SJSA1 (cell line): ENCODE results near the gene SCARB2. TPM values are rescaled to one million over a fixed set of nuclear protein-coding genes. Genes with fewer than 3 reads are reported as not detected.

Experiments used
- DNase-seq, 2 experiments: peaks; one replicate each; pipeline ENCODE4 v3.0.0-alpha.2; 2015 to 2020; ENCODE audit warnings: low spot score in 2 of 2, low read depth in 1 of 2
- H3K27ac ChIP-seq: fragments of 250-450 bp; sonication (Bioruptor Pico); 2 replicates; pipeline ENCODE4 v1.5.1; 2020; ENCODE audit warnings: mild to moderate bottlenecking, moderate library complexity
- H3K27me3 ChIP-seq: fragments of 250-450 bp; sonication (Bioruptor Pico); replicated peaks from 2 replicates; pipeline ENCODE4 v1.5.1; 2020; ENCODE audit warnings: mild to moderate bottlenecking, moderate library complexity
- H3K36me3 ChIP-seq: fragments of 250-450 bp; sonication (Bioruptor Pico); 2 replicates; pipeline ENCODE4 v1.5.1; 2020; ENCODE audit warnings: mild to moderate bottlenecking
- H3K4me1 ChIP-seq: fragments of 250-450 bp; sonication (Bioruptor Pico); replicated peaks from 2 replicates; pipeline ENCODE4 v1.6.1; 2021; ENCODE audit warnings: mild to moderate bottlenecking
- H3K4me3 ChIP-seq: fragments of 250-450 bp; sonication (Bioruptor Pico); 2 replicates; pipeline ENCODE4 v1.5.1; 2020; ENCODE audit warnings: mild to moderate bottlenecking
- H3K9me3 ChIP-seq: fragments of 250-450 bp; sonication (Bioruptor Pico); replicated peaks from 2 replicates; pipeline ENCODE4 v1.5.1; 2020; ENCODE audit warnings: mild to moderate bottlenecking
- total RNA-seq: library from RNA; depleted of rRNA; stranded (reverse); fragments of >200 nt; shearing (Covaris generic); gene quantifications from 2 replicates; pipeline ENCODE4 v1.2.3, GENCODE V29; 2014

SCARB2 gene
- total RNA-seq, 1 experiment from 2014 or later, result 145 TPM

DNA sequence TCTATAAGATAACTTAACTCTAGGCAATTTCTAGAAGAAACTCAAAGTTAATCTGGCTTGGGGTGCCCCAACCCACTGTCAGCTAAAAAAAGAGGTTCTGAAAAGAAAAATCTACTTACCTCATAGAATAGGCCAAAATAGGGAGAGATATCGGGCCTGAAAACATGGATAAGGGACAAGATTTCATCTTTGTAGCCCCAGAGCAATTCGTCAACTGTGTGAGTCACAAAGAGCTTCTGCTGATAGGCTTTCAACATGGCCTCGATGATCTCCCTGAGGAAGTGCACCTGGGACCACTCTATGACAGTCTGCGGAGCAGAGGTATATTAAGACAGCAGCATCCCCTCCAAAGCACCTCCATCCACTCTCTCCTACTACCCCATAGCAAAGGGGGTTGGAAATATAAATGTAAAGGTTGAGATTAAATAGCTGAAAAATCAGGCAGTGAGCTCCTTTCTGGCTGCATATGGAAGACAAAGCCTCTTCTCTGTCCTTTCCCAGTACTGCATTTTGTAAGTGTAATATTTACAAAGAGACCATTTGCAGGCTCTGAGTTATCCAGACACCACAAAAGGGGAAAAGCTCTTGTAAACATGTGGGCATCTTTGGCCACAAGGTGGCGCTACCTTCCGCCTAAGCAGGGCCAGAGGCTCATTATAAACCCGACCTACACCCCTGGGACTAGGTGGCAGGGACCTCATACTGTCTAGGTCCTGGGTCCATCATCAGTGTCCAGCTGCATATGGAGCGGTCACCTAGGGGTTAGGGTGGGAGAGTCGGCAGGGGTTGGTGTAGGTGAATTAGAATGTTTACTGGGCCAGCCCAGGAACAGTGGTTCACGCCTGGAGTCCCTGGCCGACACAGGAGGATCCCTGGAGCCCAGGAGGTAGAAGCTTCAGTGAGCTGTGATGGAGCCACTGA is 34.0 kb downstream of the SCARB2 start:
- Histone ChIP-seq H3K9me3 (no peaks in the 10 kb centered on the region), H3K27ac (no peak overlapping the region), H3K4me1 (no peaks in the 10 kb centered on the region), H3K36me3 (peaks cover 27% of the 10 kb centered on the region), H3K27me3 (no peaks in the 10 kb centered on the region), H3K4me3 (no peak overlapping the region)
- DNase-seq, result peak; percentile 58 to 83

DNA sequence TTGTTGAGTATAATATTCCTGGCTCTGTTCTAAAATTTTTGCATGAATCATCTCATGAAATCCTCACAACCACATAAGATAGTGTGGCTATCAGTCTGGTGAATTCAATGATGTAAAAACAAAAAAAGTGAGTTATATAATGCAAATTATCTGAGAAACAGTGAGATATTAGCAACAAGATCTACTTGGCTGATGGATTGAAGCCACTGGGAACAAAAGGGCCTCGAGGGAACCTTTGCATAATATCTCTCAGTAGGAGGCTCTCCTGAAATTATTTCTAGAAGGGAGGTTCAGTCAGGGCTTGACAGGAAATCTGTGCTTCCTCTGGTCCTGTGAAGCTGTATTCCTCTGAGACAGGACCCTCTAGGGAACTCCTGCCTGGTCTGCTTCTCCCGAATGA is 35.3 kb downstream of the SCARB2 start:
- no peaks in the 10 kb centered on the region for H3K27me3 ChIP-seq
- no peaks in the 10 kb centered on the region for H3K4me1 ChIP-seq
- H3K36me3 ChIP-seq, result peaks cover 36% of the 10 kb centered on the region
- H3K9me3 ChIP-seq, result no peaks in the 10 kb centered on the region
- DNase-seq, result no peak
- no peak overlapping the region for H3K4me3 ChIP-seq
- H3K27ac ChIP-seq, result no peak overlapping the region

GRCh38 chr4:76177709-76178108 is 35.9 kb downstream of the SCARB2 start:
- Histone ChIP-seq H3K4me1 (no peaks in the 10 kb centered on the region), H3K9me3 (no peaks in the 10 kb centered on the region), H3K27me3 (no peaks in the 10 kb centered on the region), H3K27ac (no peak overlapping the region), H3K4me3 (no peak overlapping the region), H3K36me3 (peaks cover 36% of the 10 kb centered on the region)
- DNase-seq, result no peak

- Histone ChIP-seq H3K36me3 (peaks cover 42% of the 10 kb centered on the region), H3K4me1 (no peaks in the 10 kb centered on the region), H3K9me3 (no peaks in the 10 kb centered on the region), H3K27me3 (no peaks in the 10 kb centered on the region), H3K4me3 (no peak overlapping the region), H3K27ac (no peak overlapping the region)
- no peak for DNase-seq
Measured at GRCh38 chr4:76175336-76175735, 38.3 kb downstream of the SCARB2 start.

DNA sequence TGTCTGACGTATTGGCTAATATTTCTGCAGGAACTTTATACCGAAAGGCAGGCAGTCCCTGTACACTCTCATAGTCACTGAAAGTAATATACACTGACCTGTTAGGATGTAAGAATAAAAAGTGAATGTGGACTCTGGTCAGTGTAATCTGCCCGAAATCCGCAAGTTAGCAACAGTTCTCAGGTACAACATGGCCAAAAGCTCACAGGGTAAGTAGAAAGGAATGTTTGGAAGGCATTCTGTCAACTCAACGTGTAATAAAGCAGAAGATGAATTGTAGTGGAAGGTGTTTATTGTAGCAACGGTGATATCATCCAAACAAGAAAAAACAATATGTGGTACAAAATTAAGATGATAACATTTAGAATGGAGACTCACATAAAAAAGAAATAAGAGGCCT is 39.4 kb downstream of the SCARB2 start:
- no peak for DNase-seq
- Histone ChIP-seq H3K9me3 (no peaks in the 10 kb centered on the region), H3K4me1 (no peaks in the 10 kb centered on the region), H3K27me3 (no peaks in the 10 kb centered on the region), H3K27ac (no peak overlapping the region), H3K4me3 (no peak overlapping the region), H3K36me3 (peaks cover 43% of the 10 kb centered on the region)

DNA sequence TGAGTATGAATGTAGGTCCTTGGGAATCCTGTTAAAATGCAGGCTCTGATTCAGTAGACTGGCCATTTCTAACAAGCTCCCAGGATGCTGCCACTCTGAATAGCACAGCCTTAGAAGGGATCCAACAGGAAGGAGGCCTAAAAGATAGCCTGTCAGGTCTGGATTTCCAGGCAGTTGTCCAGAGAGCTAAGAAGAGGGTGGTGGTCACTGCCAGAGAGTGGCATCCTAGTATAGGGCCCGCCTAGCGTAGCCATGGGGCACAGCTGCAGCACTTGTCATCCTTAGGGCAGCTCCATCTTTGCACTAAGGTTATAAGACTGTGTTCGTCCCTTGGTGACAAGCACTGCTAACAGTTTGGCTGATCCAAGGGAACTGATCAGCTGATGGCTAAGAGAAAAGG is 44.9 kb downstream of the SCARB2 start:
- H3K36me3 ChIP-seq, result peaks cover 47% of the 10 kb centered on the region
- H3K27ac ChIP-seq, result no peak overlapping the region
- H3K9me3 ChIP-seq, result no peaks in the 10 kb centered on the region
- H3K27me3 ChIP-seq, result no peaks in the 10 kb centered on the region
- no peak for DNase-seq
- no peak overlapping the region for H3K4me3 ChIP-seq
- no peaks in the 10 kb centered on the region for H3K4me1 ChIP-seq

DNA sequence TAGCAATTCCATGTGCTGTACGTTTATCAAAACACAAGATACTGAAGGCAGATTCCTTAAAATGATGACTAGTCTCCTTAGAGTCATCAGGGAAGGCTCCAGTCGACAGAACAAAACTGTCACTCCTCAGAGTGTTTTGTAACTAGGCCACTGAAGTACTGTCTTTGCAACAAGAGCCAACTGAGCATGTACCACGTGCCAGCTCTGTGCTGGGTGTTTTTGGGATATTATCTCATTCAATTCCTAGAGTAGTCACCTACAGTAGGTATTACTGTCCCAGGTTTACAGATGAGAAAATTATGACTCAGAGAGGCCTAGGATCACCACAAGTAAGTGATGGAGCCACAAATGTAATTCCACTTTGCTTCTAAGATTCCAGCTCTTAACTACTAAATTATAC is 47.1 kb downstream of the SCARB2 start:
- no peaks in the 10 kb centered on the region for H3K4me1 ChIP-seq
- H3K27me3 ChIP-seq, result no peaks in the 10 kb centered on the region
- DNase-seq, result no peak
- no peak overlapping the region for H3K27ac ChIP-seq
- peaks cover 59% of the 10 kb centered on the region for H3K36me3 ChIP-seq
- H3K9me3 ChIP-seq, result no peaks in the 10 kb centered on the region
- H3K4me3 ChIP-seq, result no peak overlapping the region

- peaks cover 38% of the 10 kb centered on the region for H3K36me3 ChIP-seq
- no peaks in the 10 kb centered on the region for H3K9me3 ChIP-seq
- H3K4me3 ChIP-seq, result no peak overlapping the region
- 0 out of 2 replicates have a peak, but pooled peaks cover 3% of the 10 kb centered on the region for H3K4me1 ChIP-seq
- no peak overlapping the region for H3K27ac ChIP-seq
- no peaks in the 10 kb centered on the region for H3K27me3 ChIP-seq
- DNase-seq, result no peak
Measured at GRCh38 chr4:76160355-76160754, 53.3 kb downstream of the SCARB2 start.

DNA sequence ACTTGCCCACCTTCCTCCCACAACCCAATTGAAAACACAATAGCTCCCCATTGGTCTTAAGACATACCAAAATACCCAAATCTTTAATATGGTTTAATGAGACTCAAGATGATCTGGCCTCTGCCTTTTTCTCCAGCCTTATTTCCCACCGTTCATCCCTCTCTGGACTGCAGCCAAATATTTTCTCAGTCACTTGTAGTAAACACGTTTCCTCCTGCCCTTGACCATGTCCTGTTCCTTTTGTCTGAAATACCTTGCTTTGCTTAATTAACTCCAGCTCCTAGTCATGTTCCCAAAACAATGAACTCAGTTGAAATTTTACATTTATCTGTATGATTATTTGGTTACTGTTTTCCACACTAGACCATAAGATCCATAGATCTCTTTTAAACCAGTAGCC is 57.0 kb downstream of the SCARB2 start:
- Histone ChIP-seq H3K4me3 (no peak overlapping the region), H3K36me3 (peaks cover 16% of the 10 kb centered on the region), H3K9me3 (no peaks in the 10 kb centered on the region), H3K27me3 (no peaks in the 10 kb centered on the region), H3K4me1 (0 out of 2 replicates have a peak, but pooled peaks cover 3% of the 10 kb centered on the region), H3K27ac (no peak overlapping the region)
- no peak for DNase-seq

DNA sequence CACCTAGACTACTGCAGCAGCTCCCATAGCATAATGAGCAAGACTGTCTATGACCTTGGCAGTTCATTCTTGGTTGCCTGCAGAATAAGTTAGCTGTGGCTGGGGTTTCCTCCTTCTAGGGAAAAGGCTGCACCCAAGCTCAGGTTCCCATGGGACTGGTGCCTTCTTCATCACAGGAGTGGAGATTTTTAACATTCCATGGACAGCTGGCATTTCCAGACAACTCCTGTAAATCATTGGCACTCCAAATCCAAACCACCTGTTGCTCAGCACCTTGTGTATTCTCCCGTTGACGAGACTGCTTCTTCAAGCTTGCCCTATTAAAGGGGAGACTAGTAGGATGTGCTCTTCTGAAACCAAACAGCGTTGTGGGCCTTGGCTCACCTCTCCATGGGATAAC is 57.6 kb downstream of the SCARB2 start:
- Histone ChIP-seq H3K9me3 (no peaks in the 10 kb centered on the region), H3K36me3 (peaks cover 9% of the 10 kb centered on the region), H3K27ac (no peak overlapping the region), H3K27me3 (no peaks in the 10 kb centered on the region), H3K4me1 (0 out of 2 replicates have a peak, but pooled peaks cover 3% of the 10 kb centered on the region), H3K4me3 (no peak overlapping the region)
- no peak for DNase-seq

DNA sequence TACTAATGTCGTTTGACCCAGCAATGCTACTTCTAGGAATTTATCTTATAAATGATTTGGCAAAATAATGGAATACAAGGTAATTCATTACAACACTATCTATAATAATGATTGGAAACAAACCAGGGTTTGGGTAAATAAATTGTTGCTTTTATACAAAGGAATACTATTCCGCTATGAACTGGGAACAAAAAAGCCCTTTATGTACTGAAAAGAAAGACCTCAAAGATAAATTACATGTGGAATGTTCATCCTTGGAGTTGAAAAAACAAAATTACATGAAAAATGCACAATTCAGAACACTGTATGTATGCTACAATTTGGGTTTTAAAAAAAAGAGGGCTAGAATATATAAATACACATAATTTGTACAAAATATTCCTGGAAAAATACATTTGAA is 60.3 kb downstream of the SCARB2 start:
- Histone ChIP-seq H3K9me3 (no peaks in the 10 kb centered on the region), H3K36me3 (no peaks in the 10 kb centered on the region), H3K4me1 (peaks cover 10% of the 10 kb centered on the region), H3K27me3 (no peaks in the 10 kb centered on the region), H3K4me3 (no peak overlapping the region), H3K27ac (no peak overlapping the region)
- no peak for DNase-seq

- Histone ChIP-seq H3K4me1 (peaks cover 14% of the 10 kb centered on the region), H3K4me3 (peak within 1 kb of the TSS; percentile 77), H3K27me3 (no peaks in the 10 kb centered on the region), H3K36me3 (peaks cover 16% of the 10 kb centered on the region), H3K27ac (peak within 1 kb of the TSS; percentile 79), H3K9me3 (no peaks in the 10 kb centered on the region)
- peak; percentile 94 to 95 for DNase-seq
Measured at GRCh38 chr4:76148142-76148865, 65.3 kb downstream of the SCARB2 start, which contains the start of gene NUP54. TSS of gene NUP54 (minus strand) at chr4:76148397. CDS start at chr4:76148374, 23 bp downstream.

DNA sequence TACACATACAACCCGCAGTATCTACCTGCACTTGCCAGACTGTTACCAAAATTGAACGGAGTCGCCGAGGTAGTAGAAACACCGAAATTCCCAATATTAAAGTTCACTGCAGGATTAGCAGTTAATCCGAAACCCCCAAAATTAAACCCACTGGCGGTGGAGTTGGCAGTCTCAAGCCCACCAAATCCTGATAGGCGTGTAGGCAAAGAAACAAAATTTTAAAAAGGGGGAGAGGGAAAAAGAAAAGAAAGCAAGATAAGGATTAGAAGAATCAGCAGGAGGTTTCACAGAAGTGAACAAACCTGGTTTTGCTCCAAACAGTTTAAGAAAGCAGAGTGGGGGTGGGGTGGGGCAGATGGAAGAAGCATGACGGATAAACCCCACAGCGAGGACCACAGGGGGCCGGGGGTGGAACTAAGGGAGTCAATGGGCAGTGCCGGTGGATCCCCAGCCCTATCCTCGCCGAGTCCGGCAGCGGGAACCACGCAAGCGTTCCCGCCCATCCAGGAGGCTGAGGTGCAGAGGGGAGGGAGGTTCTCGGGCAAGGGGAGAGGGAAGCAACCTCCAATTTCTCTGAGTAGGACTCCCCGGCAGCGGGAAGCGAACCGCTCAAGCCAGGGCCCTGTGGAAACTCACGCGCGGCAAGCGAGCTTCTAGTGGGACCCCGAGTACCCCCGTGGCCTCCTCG is 66.0 kb downstream of the SCARB2 start:
- DNase-seq, result peak in 1 of 2 experiments; percentile 82
- Histone ChIP-seq H3K36me3 (peaks cover 23% of the 10 kb centered on the region), H3K27ac (peak overlapping the region; percentile 79), H3K4me3 (peak overlapping the region; percentile 77), H3K27me3 (no peaks in the 10 kb centered on the region), H3K4me1 (peaks cover 14% of the 10 kb centered on the region), H3K9me3 (no peaks in the 10 kb centered on the region)
